ENCODE data around the gene SNED1. TPM values are rescaled to one million over a fixed set of nuclear protein-coding genes. Genes with fewer than 3 reads are reported as not detected.

Gene SNED1
- total and polyA plus RNA-seq, 9 of the 15 experiments (the other 6 are each of a cell fraction or from before 2014, with no cell fraction given): 0.03 to 0.07 (median 0.05) TPM; not detected in 5

- TF ChIP-seq ZNF318 (IDR thresholded peaks at IDR 0.05; ENCODE audit: borderline replicate concordance in 1 of 2, low read depth in 1 of 2): no peak
- TF ChIP-seq ZNF830 (CRISPR knock-in tag; IDR thresholded peaks at IDR 0.05): no peak
- TF ChIP-seq ZNF717 (CRISPR knock-in tag; IDR thresholded peaks at IDR 0.05): no peak
- TF ChIP-seq ZNF79 (CRISPR knock-in tag; IDR thresholded peaks at IDR 0.05; ENCODE audit: low read depth): no peak
- no peak; the same call in 1 of the 2 replicates for TF ChIP-seq SMAD4 (CRISPR knock-in tag; conservative IDR thresholded peaks at IDR 0.05)
- no peak for TF ChIP-seq ZNF146 (CRISPR knock-in tag; IDR thresholded peaks at IDR 0.05; ENCODE audit: unreplicated experiment)
- TF ChIP-seq ZNF124 (CRISPR knock-in tag; IDR thresholded peaks at IDR 0.05): no peak
- TF ChIP-seq FUS (optimal IDR thresholded peaks at IDR 0.05; ENCODE audit: low read depth, low read length): no peak
- TF ChIP-seq FOXM1 (IDR thresholded peaks at IDR 0.05; ENCODE audit: low read depth): no peak
- peak; percentile 75; the same call in 1 of the 2 replicates for TF ChIP-seq FOXM1 (CRISPR knock-in tag; IDR thresholded peaks at IDR 0.05; ENCODE audit: low read depth)
- TF ChIP-seq ZNF282 (CRISPR knock-in tag; IDR thresholded peaks at IDR 0.05): no peak
- TF ChIP-seq STAG1 (CRISPR knock-in tag; IDR thresholded peaks at IDR 0.05; ENCODE audit: borderline replicate concordance): no peak
- TF ChIP-seq FOXJ3 (CRISPR knock-in tag; IDR thresholded peaks at IDR 0.05): no peak
- TF ChIP-seq RFX7 (CRISPR knock-in tag; IDR thresholded peaks at IDR 0.05): no peak
- TF ChIP-seq ZFP91 (CRISPR knock-in tag; IDR thresholded peaks at IDR 0.05): no peak
- no peak for TF ChIP-seq KLF16 (IDR thresholded peaks at IDR 0.05)
- TF ChIP-seq ESRRA (IDR thresholded peaks at IDR 0.05; ENCODE audit: borderline replicate concordance, low read depth): peak; percentile 61; the same call in 1 of the 2 replicates
- TF ChIP-seq ZNF707 (CRISPR knock-in tag; conservative IDR thresholded peaks at IDR 0.05): no peak
- TF ChIP-seq SLC30A9 (CRISPR knock-in tag; IDR thresholded peaks at IDR 0.05): no peak
Measured at GRCh38 chr2:241102239-241102803, 103.9 kb downstream of the SNED1 start, which contains the start of gene MTERF4 (continued).
